T-helper 2 cell treated with Interferon-gamma antibody and Interleukin-4, amounts not matched to agents 5 μg/mL and 100 μg/mL, for 36 hours (primary cell): ENCODE results near the gene CHCHD4.
"Not testable (repeated sequence)": the region's sequence is repeated elsewhere in the genome, so short reads cannot be mapped to it uniquely, and the experiment has no call there.

Experiments used
- DNase-seq: peaks from one replicate; pipeline ENCODE4 v3.0.0; 2021; ENCODE audit warnings: low spot score
- H3K27ac Mint-ChIP-seq: one replicate; pipeline ENCODE4 v1.8.0; 2021; ENCODE audit warnings: mild to moderate bottlenecking, mixed read lengths
- H3K27me3 Mint-ChIP-seq: one replicate; pipeline ENCODE4 v1.8.0; 2021; ENCODE audit warnings: low read depth, mixed read lengths
- H3K36me3 Mint-ChIP-seq: one replicate; pipeline ENCODE4 v1.8.0; 2021; ENCODE audit warnings: low read depth, mixed read lengths
- H3K4me1 Mint-ChIP-seq: one replicate; pipeline ENCODE4 v1.8.0; 2021; ENCODE audit warnings: low read depth, mixed read lengths
- H3K4me3 Mint-ChIP-seq: one replicate; pipeline ENCODE4 v1.8.0; 2022; ENCODE audit warnings: mild to moderate bottlenecking, moderate library complexity, mixed read lengths
- H3K9me3 Mint-ChIP-seq: one replicate; pipeline ENCODE4 v1.8.0; 2021; ENCODE audit warnings: mixed read lengths

CHCHD4 gene

GRCh38 chr3:14113965-14114635 is 10.6 kb downstream of the CHCHD4 start:
- Mint-ChIP-seq H3K4me3 (no peak overlapping the region), H3K27me3 (no peaks in the 10 kb centered on the region), H3K36me3 (peaks cover 26% of the 10 kb centered on the region), H3K4me1 (no peaks in the 10 kb centered on the region), H3K27ac (no peak overlapping the region), H3K9me3 (no peaks in the 10 kb centered on the region)
- no peak for DNase-seq

- Mint-ChIP-seq H3K27ac (no peak overlapping the region), H3K27me3 (peaks cover 2% of the 10 kb centered on the region), H3K4me3 (no peak overlapping the region), H3K9me3 (no peaks in the 10 kb centered on the region), H3K4me1 (no peaks in the 10 kb centered on the region), H3K36me3 (peaks cover 22% of the 10 kb centered on the region)
- DNase-seq: no peak
Observed at GRCh38 chr3:14110699-14111098, 14.0 kb downstream of the CHCHD4 start.

DNA sequence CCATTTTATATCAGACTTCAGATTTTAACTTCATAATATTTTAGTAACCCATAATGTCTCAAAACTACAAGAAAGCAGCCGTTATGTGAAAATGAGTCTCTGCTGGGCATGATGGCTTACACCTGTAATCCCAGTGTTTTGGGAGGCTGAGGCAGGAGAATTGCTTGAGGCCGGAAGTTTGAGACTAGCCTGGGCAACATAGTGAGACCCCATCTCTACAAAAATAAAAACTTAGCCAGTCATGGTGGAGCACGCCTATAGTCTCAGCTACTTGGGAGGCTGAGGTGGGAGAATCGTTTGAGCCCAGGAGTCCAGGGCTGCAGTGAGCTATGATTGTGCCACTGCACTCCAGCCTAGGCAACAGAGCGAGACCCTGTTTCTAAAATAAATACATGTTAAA is 14.8 kb downstream of the CHCHD4 start:
- not testable (repeated sequence) for H3K27me3 Mint-ChIP-seq, DNase-seq, H3K27ac Mint-ChIP-seq, H3K9me3 Mint-ChIP-seq, H3K4me3 Mint-ChIP-seq, H3K4me1 Mint-ChIP-seq
- peaks cover 22% of the 10 kb centered on the region for H3K36me3 Mint-ChIP-seq

GRCh38 chr3:14097616-14098391 is 26.9 kb downstream of the CHCHD4 start:
- H3K4me3 Mint-ChIP-seq: no peak overlapping the region
- no peak overlapping the region for H3K27ac Mint-ChIP-seq
- H3K27me3 Mint-ChIP-seq: peaks cover 9% of the 10 kb centered on the region
- H3K9me3 Mint-ChIP-seq: no peaks in the 10 kb centered on the region
- no peak for DNase-seq
- no peaks in the 10 kb centered on the region for H3K36me3 Mint-ChIP-seq
- no peaks in the 10 kb centered on the region for H3K4me1 Mint-ChIP-seq

DNA sequence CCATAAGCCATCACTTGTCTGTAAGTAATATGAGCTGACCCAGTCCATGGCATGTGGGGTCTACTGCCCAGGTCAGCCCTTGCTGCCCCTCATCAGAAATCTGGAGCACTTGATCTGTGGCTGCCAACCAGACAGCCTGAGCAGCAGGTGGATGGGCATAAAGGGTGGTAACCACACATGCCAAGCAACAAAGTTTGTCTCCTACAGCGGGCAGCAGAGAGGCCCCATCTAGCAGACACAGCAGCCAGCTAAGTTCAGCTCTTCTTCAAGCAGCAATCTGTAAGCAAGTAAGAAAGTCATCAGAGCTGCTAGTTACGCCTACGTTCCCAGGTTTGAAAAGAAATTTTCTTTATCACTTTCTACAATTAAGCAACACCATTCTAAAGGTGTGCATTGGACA is 27.9 kb downstream of the CHCHD4 start:
- Mint-ChIP-seq H3K9me3 (no peaks in the 10 kb centered on the region), H3K27ac (no peak overlapping the region), H3K27me3 (peaks cover 7% of the 10 kb centered on the region), H3K4me3 (no peak overlapping the region), H3K36me3 (no peaks in the 10 kb centered on the region), H3K4me1 (no peaks in the 10 kb centered on the region)
- no peak for DNase-seq

DNA sequence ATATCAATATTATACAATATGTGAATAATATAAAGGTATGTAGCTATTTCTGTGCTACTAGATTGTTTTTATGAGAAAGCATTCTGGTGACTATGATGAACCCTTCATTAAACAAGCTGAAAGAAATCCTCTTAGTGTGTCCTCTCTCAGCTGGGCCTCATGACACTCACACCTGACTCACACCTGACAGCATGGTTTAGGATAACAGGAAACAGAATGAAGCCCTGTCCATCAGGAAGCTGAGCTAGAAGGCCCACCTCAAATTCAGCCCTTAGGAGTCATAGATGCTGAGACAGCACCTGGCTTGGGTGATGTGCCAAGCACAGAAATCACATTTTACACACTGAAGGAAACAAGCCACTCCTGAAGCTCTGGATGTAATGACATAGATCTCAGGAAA is 30.8 kb downstream of the CHCHD4 start:
- H3K27ac Mint-ChIP-seq: no peak overlapping the region
- no peak overlapping the region for H3K4me3 Mint-ChIP-seq
- H3K36me3 Mint-ChIP-seq: no peaks in the 10 kb centered on the region

GRCh38 chr3:14092464-14092863 is 32.2 kb downstream of the CHCHD4 start:
- H3K9me3 Mint-ChIP-seq: peaks cover 12% of the 10 kb centered on the region
- no peaks in the 10 kb centered on the region for H3K36me3 Mint-ChIP-seq
- DNase-seq: no peak
- H3K4me1 Mint-ChIP-seq: no peaks in the 10 kb centered on the region
- no peak overlapping the region for H3K27ac Mint-ChIP-seq
- H3K27me3 Mint-ChIP-seq: peaks cover 5% of the 10 kb centered on the region
- H3K4me3 Mint-ChIP-seq: no peak overlapping the region

More for the DNA sequence above, 30.8 kb downstream of the CHCHD4 start:
- Mint-ChIP-seq H3K4me1 (no peaks in the 10 kb centered on the region), H3K27me3 (peaks cover 6% of the 10 kb centered on the region), H3K9me3 (peaks cover under 1% of the 10 kb centered on the region)
- DNase-seq: no peak

- H3K27me3 Mint-ChIP-seq, H3K36me3 Mint-ChIP-seq, H3K4me1 Mint-ChIP-seq, DNase-seq, H3K4me3 Mint-ChIP-seq, H3K27ac Mint-ChIP-seq: not testable (repeated sequence)
- peaks cover 12% of the 10 kb centered on the region for H3K9me3 Mint-ChIP-seq
Observed at GRCh38 chr3:14091959-14092358, 32.7 kb downstream of the CHCHD4 start.

DNA sequence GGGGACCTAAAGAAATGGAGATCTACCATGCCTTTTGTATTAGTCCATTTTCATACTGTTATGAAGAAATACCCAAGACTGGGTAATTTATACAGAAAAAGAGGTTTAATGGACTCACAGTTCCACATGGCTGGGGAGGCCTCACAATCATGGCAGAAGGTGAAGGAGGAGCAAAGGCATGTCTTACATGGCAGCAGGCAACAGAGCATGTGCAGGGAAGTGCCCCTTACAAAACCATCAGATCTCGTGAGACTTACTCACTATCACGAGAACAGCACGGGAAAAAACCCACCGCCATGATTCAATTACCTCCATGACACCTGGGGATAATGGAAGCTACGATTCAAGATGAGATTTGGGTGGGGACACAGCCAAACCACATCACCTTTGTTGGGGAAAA is 37.2 kb downstream of the CHCHD4 start:
- not testable (repeated sequence) for DNase-seq, H3K4me1 Mint-ChIP-seq, H3K36me3 Mint-ChIP-seq, H3K27me3 Mint-ChIP-seq, H3K27ac Mint-ChIP-seq, H3K4me3 Mint-ChIP-seq
- peaks cover 12% of the 10 kb centered on the region for H3K9me3 Mint-ChIP-seq

GRCh38 chr3:14082108-14082657 is 42.5 kb downstream of the CHCHD4 start:
- Mint-ChIP-seq H3K4me3 (peak overlapping the region; percentile 27), H3K27ac (peak overlapping the region; percentile 3)
- peak; percentile 7 for DNase-seq

GRCh38 chr3:14077310-14077709 is 47.4 kb downstream of the CHCHD4 start:
- Mint-ChIP-seq H3K36me3 (no peaks in the 10 kb centered on the region), H3K9me3 (peaks cover 26% of the 10 kb centered on the region), H3K4me1 (peaks cover 2% of the 10 kb centered on the region), H3K4me3 (no peak overlapping the region), H3K27me3 (no peaks in the 10 kb centered on the region), H3K27ac (no peak overlapping the region)
- no peak for DNase-seq

More at GRCh38 chr3:14082108-14082657, 42.5 kb downstream of the CHCHD4 start:
- H3K36me3 Mint-ChIP-seq: no peaks in the 10 kb centered on the region
- H3K4me1 Mint-ChIP-seq: peaks cover 3% of the 10 kb centered on the region
- H3K27me3 Mint-ChIP-seq: no peaks in the 10 kb centered on the region
- H3K9me3 Mint-ChIP-seq: peaks cover 21% of the 10 kb centered on the region

- H3K27me3 Mint-ChIP-seq, H3K36me3 Mint-ChIP-seq, DNase-seq, H3K27ac Mint-ChIP-seq, H3K4me3 Mint-ChIP-seq, H3K4me1 Mint-ChIP-seq: not testable (repeated sequence)
- peaks cover 24% of the 10 kb centered on the region for H3K9me3 Mint-ChIP-seq
Observed at GRCh38 chr3:14075233-14075632, 49.4 kb downstream of the CHCHD4 start.

GRCh38 chr3:14064910-14065309 is 59.8 kb downstream of the CHCHD4 start:
- no peak for DNase-seq
- Mint-ChIP-seq H3K36me3 (no peaks in the 10 kb centered on the region), H3K9me3 (no peaks in the 10 kb centered on the region), H3K4me3 (no peak overlapping the region), H3K4me1 (no peaks in the 10 kb centered on the region), H3K27me3 (no peaks in the 10 kb centered on the region), H3K27ac (no peak overlapping the region)

GRCh38 chr3:14063152-14063551 is 61.5 kb downstream of the CHCHD4 start:
- H3K9me3 Mint-ChIP-seq: no peaks in the 10 kb centered on the region
- DNase-seq: no peak
- H3K4me3 Mint-ChIP-seq: no peak overlapping the region
- H3K27me3 Mint-ChIP-seq: no peaks in the 10 kb centered on the region
- no peaks in the 10 kb centered on the region for H3K4me1 Mint-ChIP-seq
- H3K36me3 Mint-ChIP-seq: no peaks in the 10 kb centered on the region
- no peak overlapping the region for H3K27ac Mint-ChIP-seq
